ENCODE data around the gene GNAT3.

DNA sequence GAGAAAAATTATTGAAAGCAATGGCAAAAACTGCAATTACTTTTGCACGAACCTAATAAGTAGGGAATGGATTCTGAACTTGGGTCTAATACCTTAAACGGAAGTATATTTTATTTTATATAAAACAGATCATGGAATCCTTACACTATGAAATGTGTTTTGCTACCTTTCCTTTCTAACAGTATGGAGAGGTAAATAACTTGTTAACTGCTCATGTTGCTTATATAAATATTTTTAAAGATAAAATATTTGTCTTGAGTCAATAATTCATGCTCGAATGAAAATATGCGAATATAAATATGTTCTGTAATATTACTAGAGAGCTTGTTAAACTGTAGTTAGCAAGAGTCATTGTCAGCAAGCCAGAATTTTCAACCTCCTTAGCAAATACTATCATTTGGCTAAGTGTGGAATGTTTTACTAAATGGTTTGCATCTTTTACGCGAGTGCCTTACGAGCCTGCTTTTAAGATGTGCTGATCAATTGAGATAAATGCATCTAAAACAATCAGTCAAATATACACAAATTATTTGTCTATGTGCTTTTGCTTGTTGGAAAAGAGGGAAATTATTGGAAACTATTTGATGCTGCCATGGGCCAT, 5.9 kb downstream of the GNAT3 start:
- TF ChIP-seq, protein P1, sequence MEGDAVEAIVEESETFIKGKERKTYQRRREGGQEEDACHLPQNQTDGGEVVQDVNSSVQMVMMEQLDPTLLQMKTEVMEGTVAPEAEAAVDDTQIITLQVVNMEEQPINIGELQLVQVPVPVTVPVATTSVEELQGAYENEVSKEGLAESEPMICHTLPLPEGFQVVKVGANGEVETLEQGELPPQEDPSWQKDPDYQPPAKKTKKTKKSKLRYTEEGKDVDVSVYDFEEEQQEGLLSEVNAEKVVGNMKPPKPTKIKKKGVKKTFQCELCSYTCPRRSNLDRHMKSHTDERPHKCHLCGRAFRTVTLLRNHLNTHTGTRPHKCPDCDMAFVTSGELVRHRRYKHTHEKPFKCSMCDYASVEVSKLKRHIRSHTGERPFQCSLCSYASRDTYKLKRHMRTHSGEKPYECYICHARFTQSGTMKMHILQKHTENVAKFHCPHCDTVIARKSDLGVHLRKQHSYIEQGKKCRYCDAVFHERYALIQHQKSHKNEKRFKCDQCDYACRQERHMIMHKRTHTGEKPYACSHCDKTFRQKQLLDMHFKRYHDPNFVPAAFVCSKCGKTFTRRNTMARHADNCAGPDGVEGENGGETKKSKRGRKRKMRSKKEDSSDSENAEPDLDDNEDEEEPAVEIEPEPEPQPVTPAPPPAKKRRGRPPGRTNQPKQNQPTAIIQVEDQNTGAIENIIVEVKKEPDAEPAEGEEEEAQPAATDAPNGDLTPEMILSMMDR (IDR thresholded peaks at IDR 0.05; ENCODE audit: extremely low read depth in 1 of 2, insufficient read depth in 1 of 2, low read depth in 1 of 2, low read length in 2 of 2), result no peak
- TF ChIP-seq, protein P2, sequence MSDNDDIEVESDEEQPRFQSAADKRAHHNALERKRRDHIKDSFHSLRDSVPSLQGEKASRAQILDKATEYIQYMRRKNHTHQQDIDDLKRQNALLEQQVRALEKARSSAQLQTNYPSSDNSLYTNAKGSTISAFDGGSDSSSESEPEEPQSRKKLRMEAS (IDR thresholded peaks at IDR 0.05; ENCODE audit: insufficient read depth, insufficient read length), result no peak
- TF ChIP-seq EZH2 (IDR thresholded peaks at IDR 0.05; ENCODE audit: borderline replicate concordance, low read depth, low read length, severe bottlenecking) (no peak), POLR2A (IDR thresholded peaks at IDR 0.05; ENCODE audit: low read depth, low read length) (no peak), POLR2AphosphoS5 (IDR thresholded peaks at IDR 0.05; ENCODE audit: insufficient read depth, low read depth, low read length) (no peak)

Data from endothelial cell of umbilical vein (primary cell).